ENCODE measurements around the gene HINT2.

The HINT2 gene

GRCh38 chr9:35771534-35771933 lies 43.3 kb downstream of the HINT2 start:
- Histone ChIP-seq H3K9me3 (ENCODE audit: control insufficient read depth, insufficient read depth, low read length) (no peaks in the 10 kb centered on the region), H3K27ac (ENCODE audit: low read depth, low read length) (no peak overlapping the region), H3K27me3 (ENCODE audit: control insufficient read depth, insufficient read depth, low read length) (no peaks in the 10 kb centered on the region), H3K4me3 (ENCODE audit: low read depth, low read length) (no peak overlapping the region), H3K4me1 (ENCODE audit: control insufficient read depth, insufficient read depth, low read length) (peaks cover 15% of the 10 kb centered on the region), H3K9ac (ENCODE audit: low read depth, low read length) (no peak overlapping the region), H3K36me3 (ENCODE audit: control insufficient read depth, insufficient read depth, low read length) (no peaks in the 10 kb centered on the region)

DNA sequence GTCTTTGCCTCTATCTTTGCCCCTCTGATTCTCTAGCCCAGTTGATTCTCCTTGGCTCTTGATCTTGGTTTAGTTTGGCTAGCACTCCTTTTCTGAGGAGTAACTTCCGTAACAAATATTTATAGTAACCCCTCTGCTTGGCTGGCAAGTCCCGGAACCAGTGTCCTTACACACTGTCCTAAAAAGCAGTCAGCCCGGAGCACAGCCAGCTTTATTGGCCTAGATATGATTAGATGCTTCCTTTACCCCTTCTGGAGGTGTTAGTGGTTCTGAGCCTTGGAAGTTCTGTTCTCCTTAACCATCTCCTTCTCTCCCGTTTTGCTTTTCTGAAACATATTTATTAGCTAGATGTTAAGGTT lies 43.8 kb downstream of the HINT2 start:
- H3K9me3 ChIP-seq (ENCODE audit: control insufficient read depth, insufficient read depth, low read length), result no peaks in the 10 kb centered on the region
- H3K4me1 ChIP-seq (ENCODE audit: control insufficient read depth, insufficient read depth, low read length), result peaks cover 13% of the 10 kb centered on the region
- H3K36me3 ChIP-seq (ENCODE audit: control insufficient read depth, insufficient read depth, low read length), result no peaks in the 10 kb centered on the region
- H3K27me3 ChIP-seq (ENCODE audit: control insufficient read depth, insufficient read depth, low read length), result no peaks in the 10 kb centered on the region
- H3K9ac ChIP-seq (ENCODE audit: low read depth, low read length), result no peak overlapping the region
- no peak overlapping the region for H3K4me3 ChIP-seq (ENCODE audit: low read depth, low read length)
- no peak overlapping the region for H3K27ac ChIP-seq (ENCODE audit: low read depth, low read length)

GRCh38 chr9:35769763-35770162 lies 45.1 kb downstream of the HINT2 start:
- Histone ChIP-seq H3K27me3 (ENCODE audit: control insufficient read depth, insufficient read depth, low read length) (no peaks in the 10 kb centered on the region), H3K36me3 (ENCODE audit: control insufficient read depth, insufficient read depth, low read length) (no peaks in the 10 kb centered on the region), H3K9me3 (ENCODE audit: control insufficient read depth, insufficient read depth, low read length) (no peaks in the 10 kb centered on the region), H3K9ac (ENCODE audit: low read depth, low read length) (no peak overlapping the region), H3K27ac (ENCODE audit: low read depth, low read length) (no peak overlapping the region), H3K4me1 (ENCODE audit: control insufficient read depth, insufficient read depth, low read length) (peaks cover under 1% of the 10 kb centered on the region; the same call in 1 of the 2 replicates), H3K4me3 (ENCODE audit: low read depth, low read length) (no peak overlapping the region)

GRCh38 chr9:35767458-35767857 lies 47.4 kb downstream of the HINT2 start:
- Histone ChIP-seq H3K9ac (ENCODE audit: low read depth, low read length) (no peak overlapping the region), H3K36me3 (ENCODE audit: control insufficient read depth, insufficient read depth, low read length) (no peaks in the 10 kb centered on the region), H3K27me3 (ENCODE audit: control insufficient read depth, insufficient read depth, low read length) (no peaks in the 10 kb centered on the region), H3K27ac (ENCODE audit: low read depth, low read length) (no peak overlapping the region), H3K4me1 (ENCODE audit: control insufficient read depth, insufficient read depth, low read length) (no peaks in the 10 kb centered on the region; the same call in 1 of the 2 replicates), H3K4me3 (ENCODE audit: low read depth, low read length) (no peak overlapping the region), H3K9me3 (ENCODE audit: control insufficient read depth, insufficient read depth, low read length) (no peaks in the 10 kb centered on the region)

DNA sequence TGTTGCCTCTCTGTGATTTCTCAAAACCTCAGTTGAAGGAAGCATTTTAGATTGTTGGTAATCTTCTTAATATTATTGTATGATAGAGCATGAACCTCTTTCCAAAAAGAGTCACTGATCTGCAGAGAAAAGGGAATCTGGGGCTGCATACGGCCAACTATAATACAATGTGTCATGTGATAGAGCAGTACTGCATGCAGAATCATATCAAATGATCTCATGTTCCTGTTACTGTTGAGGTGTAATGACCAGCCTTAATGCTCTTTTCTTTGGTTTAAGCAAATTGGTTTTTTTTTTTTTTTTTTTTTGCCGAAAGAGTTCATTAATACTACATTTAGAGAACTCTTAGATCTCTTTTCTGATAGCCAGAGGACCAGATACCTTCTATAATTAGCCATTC lies 47.8 kb downstream of the HINT2 start:
- Histone ChIP-seq H3K9me3 (ENCODE audit: control insufficient read depth, insufficient read depth, low read length) (no peaks in the 10 kb centered on the region), H3K27ac (ENCODE audit: low read depth, low read length) (no peak overlapping the region), H3K4me1 (ENCODE audit: control insufficient read depth, insufficient read depth, low read length) (no peaks in the 10 kb centered on the region; the same call in 1 of the 2 replicates), H3K27me3 (ENCODE audit: control insufficient read depth, insufficient read depth, low read length) (no peaks in the 10 kb centered on the region), H3K4me3 (ENCODE audit: low read depth, low read length) (no peak overlapping the region), H3K36me3 (ENCODE audit: control insufficient read depth, insufficient read depth, low read length) (no peaks in the 10 kb centered on the region), H3K9ac (ENCODE audit: low read depth, low read length) (no peak overlapping the region)

GRCh38 chr9:35763803-35764202 lies 51.0 kb downstream of the HINT2 start:
- H3K27ac ChIP-seq (ENCODE audit: low read depth, low read length), result no peak overlapping the region
- H3K27me3 ChIP-seq (ENCODE audit: control insufficient read depth, insufficient read depth, low read length), result no peaks in the 10 kb centered on the region
- no peak overlapping the region for H3K9ac ChIP-seq (ENCODE audit: low read depth, low read length)
- no peaks in the 10 kb centered on the region for H3K36me3 ChIP-seq (ENCODE audit: control insufficient read depth, insufficient read depth, low read length)
- H3K4me3 ChIP-seq (ENCODE audit: low read depth, low read length), result no peak overlapping the region
- H3K9me3 ChIP-seq (ENCODE audit: control insufficient read depth, insufficient read depth, low read length), result no peaks in the 10 kb centered on the region
- peaks cover under 1% of the 10 kb centered on the region; the same call in 1 of the 2 replicates for H3K4me1 ChIP-seq (ENCODE audit: control insufficient read depth, insufficient read depth, low read length)

DNA sequence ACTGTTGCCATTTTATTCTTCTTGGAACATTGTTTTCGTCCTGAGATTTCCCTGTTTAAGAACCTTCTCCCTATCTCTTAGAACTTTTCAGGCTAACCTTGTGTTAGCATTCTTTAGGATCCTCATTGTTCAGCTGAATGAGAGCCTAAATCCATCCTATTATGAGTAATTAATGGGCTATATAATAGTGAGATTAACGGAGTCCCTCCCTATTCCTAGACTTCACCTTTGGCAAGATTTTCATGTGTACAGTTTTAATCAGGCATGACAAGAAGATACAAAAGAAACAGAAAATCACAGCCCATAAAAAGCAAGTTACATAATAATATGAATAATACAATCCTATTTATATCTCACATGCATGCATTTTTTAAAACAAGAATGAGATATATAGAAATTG lies 51.7 kb downstream of the HINT2 start:
- no peaks in the 10 kb centered on the region for H3K27me3 ChIP-seq (ENCODE audit: control insufficient read depth, insufficient read depth, low read length)
- H3K4me1 ChIP-seq (ENCODE audit: control insufficient read depth, insufficient read depth, low read length), result peaks cover 6% of the 10 kb centered on the region; the same call in 1 of the 2 replicates
- no peak overlapping the region for H3K4me3 ChIP-seq (ENCODE audit: low read depth, low read length)
- no peaks in the 10 kb centered on the region for H3K9me3 ChIP-seq (ENCODE audit: control insufficient read depth, insufficient read depth, low read length)
- no peaks in the 10 kb centered on the region for H3K36me3 ChIP-seq (ENCODE audit: control insufficient read depth, insufficient read depth, low read length)
- H3K27ac ChIP-seq (ENCODE audit: low read depth, low read length), result no peak overlapping the region
- H3K9ac ChIP-seq (ENCODE audit: low read depth, low read length), result no peak overlapping the region
